ENCODE data around the gene CCDC89. TPM values are rescaled to one million over a fixed set of nuclear protein-coding genes. Genes with fewer than 3 reads are reported as not detected.
"Not testable (repeated sequence)": the region's sequence is repeated elsewhere in the genome, so short reads cannot be mapped to it uniquely, and the experiment has no call there.

The CCDC89 gene
- total RNA-seq, 1 experiment from 2014 or later, result not detected

DNA sequence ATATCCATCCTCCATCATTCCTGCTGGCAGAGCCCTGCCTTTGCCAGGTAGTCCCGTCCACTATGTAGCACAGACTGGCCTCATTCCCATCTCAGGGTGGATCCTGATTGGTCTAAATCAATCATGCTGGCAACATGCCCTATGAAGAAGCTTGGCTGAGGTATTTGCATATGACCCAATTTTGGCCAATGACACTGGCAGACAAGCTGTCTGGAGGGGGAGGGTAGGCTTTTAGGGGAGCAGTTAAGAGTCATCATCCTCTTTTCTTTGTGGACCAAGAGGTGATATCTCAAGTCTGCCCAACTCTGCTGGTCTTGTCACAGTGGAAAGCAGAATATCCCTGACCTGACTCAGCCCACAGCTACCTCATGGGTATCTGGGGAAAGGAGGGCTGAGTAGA lies 5.1 kb downstream of the CCDC89 start:
- ChIA-PET POLR2A (interaction anchor here (1.0 to 1.4 kb wide), 2 partner anchors 16 to 30 kb away, joined by 3 to 4 read pairs; partner anchors contain the start of gene CREBZF), CTCF (no interaction called here)
- Mint-ChIP-seq H3K9me3 (ENCODE audit: unreplicated experiment) (no peaks in the 10 kb centered on the region), H3K4me3 (ENCODE audit: unreplicated experiment) (no peak overlapping the region), H3K4me1 (ENCODE audit: insufficient read depth, unreplicated experiment) (no peaks in the 10 kb centered on the region), H3K36me3 (ENCODE audit: insufficient read depth, unreplicated experiment) (no peaks in the 10 kb centered on the region), H3K27me3 (ENCODE audit: insufficient read depth, unreplicated experiment) (no peaks in the 10 kb centered on the region), H3K27ac (ENCODE audit: low read depth, unreplicated experiment) (no peak overlapping the region)
- intact Hi-C loops (cut with micrococcal nuclease), result no loop called here
- BruUV-seq (replicated peaks), result no TSS peak
- no peak for DNase-seq (ENCODE audit: unreplicated experiment)
- TF ChIP-seq, protein P1, sequence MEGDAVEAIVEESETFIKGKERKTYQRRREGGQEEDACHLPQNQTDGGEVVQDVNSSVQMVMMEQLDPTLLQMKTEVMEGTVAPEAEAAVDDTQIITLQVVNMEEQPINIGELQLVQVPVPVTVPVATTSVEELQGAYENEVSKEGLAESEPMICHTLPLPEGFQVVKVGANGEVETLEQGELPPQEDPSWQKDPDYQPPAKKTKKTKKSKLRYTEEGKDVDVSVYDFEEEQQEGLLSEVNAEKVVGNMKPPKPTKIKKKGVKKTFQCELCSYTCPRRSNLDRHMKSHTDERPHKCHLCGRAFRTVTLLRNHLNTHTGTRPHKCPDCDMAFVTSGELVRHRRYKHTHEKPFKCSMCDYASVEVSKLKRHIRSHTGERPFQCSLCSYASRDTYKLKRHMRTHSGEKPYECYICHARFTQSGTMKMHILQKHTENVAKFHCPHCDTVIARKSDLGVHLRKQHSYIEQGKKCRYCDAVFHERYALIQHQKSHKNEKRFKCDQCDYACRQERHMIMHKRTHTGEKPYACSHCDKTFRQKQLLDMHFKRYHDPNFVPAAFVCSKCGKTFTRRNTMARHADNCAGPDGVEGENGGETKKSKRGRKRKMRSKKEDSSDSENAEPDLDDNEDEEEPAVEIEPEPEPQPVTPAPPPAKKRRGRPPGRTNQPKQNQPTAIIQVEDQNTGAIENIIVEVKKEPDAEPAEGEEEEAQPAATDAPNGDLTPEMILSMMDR (IDR thresholded peaks at IDR 0.05; ENCODE audit: unreplicated experiment), result no peak

DNA sequence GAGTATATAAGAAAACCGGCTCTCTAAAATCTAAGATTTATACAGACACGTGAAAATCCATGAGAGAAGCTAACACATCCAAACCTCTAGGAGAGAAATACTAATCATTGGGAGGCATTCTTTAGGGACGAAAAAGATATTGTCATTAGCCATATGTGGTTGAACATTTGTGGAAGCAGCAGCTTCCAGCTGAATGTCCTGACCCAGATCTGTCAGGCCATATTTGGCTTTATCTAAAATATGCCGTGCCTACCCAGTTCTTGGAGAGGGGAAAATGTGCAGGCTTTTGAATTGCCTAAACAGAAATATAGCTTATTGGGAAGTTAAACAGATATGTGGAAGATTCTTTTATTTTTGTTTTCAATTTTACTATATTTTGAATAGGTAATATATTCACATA lies 6.4 kb downstream of the CCDC89 start:
- no peak for DNase-seq (ENCODE audit: unreplicated experiment)
- intact Hi-C loops (cut with micrococcal nuclease), result no loop called here
- no TSS peak for BruUV-seq (replicated peaks)
- Mint-ChIP-seq H3K9me3 (ENCODE audit: unreplicated experiment) (no peaks in the 10 kb centered on the region), H3K4me3 (ENCODE audit: unreplicated experiment) (no peak overlapping the region), H3K27me3 (ENCODE audit: insufficient read depth, unreplicated experiment) (no peaks in the 10 kb centered on the region), H3K36me3 (ENCODE audit: insufficient read depth, unreplicated experiment) (no peaks in the 10 kb centered on the region), H3K27ac (ENCODE audit: low read depth, unreplicated experiment) (no peak overlapping the region), H3K4me1 (ENCODE audit: insufficient read depth, unreplicated experiment) (no peaks in the 10 kb centered on the region)
- CTCF ChIA-PET, result interaction anchor here (0.7 to 1.5 kb wide), 3 partner anchors 10 to 110 kb away, joined by 3 to 5 read pairs (median 3); no protein-coding TSS in a partner anchor
- POLR2A ChIA-PET, result interaction anchor here (1.2 kb wide), 1 partner anchor 10 kb away, joined by 3 read pairs; no protein-coding TSS in a partner anchor
- TF ChIP-seq, protein P1 (IDR thresholded peaks at IDR 0.05; ENCODE audit: unreplicated experiment), result no peak

DNA sequence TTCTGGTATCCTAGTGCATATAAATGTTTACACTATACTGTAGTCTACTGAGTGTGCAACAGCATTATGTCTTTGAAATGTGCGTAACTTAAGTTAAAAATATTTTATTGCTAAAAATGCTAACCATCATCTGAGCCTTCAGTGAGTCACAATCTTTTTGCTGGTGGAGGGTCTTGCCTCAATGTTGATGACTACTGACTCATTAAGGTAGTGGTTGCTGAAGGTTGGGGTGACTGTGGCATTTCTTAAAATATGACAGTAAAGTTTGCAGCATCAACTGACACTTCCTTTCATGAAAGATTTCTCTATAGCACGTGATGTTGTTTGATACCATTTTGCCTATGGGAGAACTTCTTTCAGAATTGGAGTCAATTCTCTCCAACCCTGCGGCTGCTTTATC lies 12.6 kb downstream of the CCDC89 start:
- no TSS peak for BruUV-seq (replicated peaks)
- ChIA-PET CTCF (no interaction called here), POLR2A (no interaction called here)
- TF ChIP-seq, protein P1 (IDR thresholded peaks at IDR 0.05; ENCODE audit: unreplicated experiment), result no peak
- intact Hi-C loops (cut with micrococcal nuclease), result no loop called here
- no peaks in the 10 kb centered on the region for H3K27me3 Mint-ChIP-seq (ENCODE audit: insufficient read depth, unreplicated experiment)
- no peak overlapping the region for H3K4me3 Mint-ChIP-seq (ENCODE audit: unreplicated experiment)
- no peaks in the 10 kb centered on the region for H3K4me1 Mint-ChIP-seq (ENCODE audit: insufficient read depth, unreplicated experiment)
- DNase-seq (ENCODE audit: unreplicated experiment), result no peak
- no peak overlapping the region for H3K27ac Mint-ChIP-seq (ENCODE audit: low read depth, unreplicated experiment)
- H3K9me3 Mint-ChIP-seq (ENCODE audit: unreplicated experiment), result no peaks in the 10 kb centered on the region
- no peaks in the 10 kb centered on the region for H3K36me3 Mint-ChIP-seq (ENCODE audit: insufficient read depth, unreplicated experiment)

DNA sequence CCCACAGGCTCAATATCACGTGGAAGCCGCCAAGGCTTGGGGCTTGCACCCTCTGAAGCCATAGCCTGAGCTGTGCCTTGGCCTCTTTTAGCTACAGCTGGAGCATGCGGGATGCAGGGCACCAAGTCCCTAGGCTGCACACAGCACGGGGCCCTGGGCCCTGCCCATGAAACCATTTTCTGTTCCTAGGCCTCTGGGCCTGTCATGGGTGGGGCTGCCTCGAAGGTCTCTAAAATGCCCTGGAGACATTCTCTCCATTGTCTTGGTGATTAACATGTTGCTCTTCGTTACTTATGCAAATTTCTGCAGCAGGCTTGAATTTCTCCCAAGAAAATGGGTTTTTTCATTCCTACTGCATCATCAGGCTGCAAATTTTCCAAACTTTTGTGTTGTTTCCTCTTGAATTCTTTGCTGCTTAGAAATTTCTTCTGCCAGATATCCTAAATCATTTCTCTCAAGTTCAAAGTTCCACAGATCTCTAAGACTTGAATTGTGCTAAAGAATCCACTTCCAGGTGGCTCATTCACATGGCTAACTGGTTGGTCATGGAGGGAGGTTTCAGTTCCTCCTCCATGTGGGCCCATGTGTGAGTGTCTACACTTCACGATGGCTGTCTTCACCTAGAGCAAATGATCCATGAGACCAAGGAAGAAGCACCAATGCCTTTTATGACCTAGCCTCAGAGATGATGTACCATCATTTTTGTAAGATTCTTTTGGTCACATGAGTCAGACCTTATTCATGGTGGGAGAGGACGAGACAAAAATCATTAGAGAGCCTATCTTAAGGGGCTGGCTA lies 13.7 kb downstream of the CCDC89 start:
- no peak for DNase-seq (ENCODE audit: unreplicated experiment)
- no TSS peak for BruUV-seq (replicated peaks)
- TF ChIP-seq, protein P1 (IDR thresholded peaks at IDR 0.05; ENCODE audit: unreplicated experiment), result no peak
- intact Hi-C loops (cut with micrococcal nuclease), result no loop called here
- Mint-ChIP-seq H3K9me3 (ENCODE audit: unreplicated experiment) (no peaks in the 10 kb centered on the region), H3K4me3 (ENCODE audit: unreplicated experiment) (no peak overlapping the region), H3K27ac (ENCODE audit: low read depth, unreplicated experiment) (no peak overlapping the region), H3K4me1 (ENCODE audit: insufficient read depth, unreplicated experiment) (no peaks in the 10 kb centered on the region), H3K36me3 (ENCODE audit: insufficient read depth, unreplicated experiment) (no peaks in the 10 kb centered on the region), H3K27me3 (ENCODE audit: insufficient read depth, unreplicated experiment) (no peaks in the 10 kb centered on the region)
- CTCF ChIA-PET, result no interaction called here
- POLR2A ChIA-PET, result no interaction called here

DNA sequence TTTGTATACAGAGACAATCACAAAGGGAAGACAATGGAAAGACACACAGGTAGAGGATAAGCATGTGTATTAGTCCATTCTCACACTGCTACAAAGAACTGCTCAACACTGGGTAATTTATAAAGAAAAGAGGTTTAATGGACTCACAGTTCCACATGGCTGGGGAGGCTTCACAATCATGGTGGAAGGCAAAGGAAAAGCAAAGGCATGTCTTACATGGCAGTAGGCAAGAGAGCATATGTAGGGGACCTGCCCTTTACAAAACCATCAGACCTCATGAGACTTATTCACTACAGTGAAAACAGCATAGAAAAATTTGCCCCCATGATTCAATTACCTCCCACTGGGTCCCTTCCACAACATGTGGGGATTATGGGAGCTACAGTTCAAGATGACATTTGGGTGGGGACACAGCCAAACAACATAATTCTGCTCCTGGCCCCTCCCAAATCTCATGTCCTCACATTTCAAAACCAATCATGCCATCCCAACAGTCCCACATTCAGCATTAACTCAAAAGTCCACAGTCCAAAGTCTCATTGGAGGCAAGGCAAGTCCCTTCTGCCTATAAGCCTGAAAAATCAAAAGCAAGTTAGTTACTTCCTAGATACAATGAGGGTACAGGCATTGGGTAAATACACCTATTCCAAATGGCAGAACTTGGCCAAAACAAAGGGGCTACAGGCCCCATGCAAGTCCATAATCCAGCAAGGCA lies 14.9 kb downstream of the CCDC89 start:
- POLR2A ChIA-PET; BruUV-seq (replicated peaks); H3K27me3 Mint-ChIP-seq (ENCODE audit: insufficient read depth, unreplicated experiment); H3K9me3 Mint-ChIP-seq (ENCODE audit: unreplicated experiment); intact Hi-C loops (cut with micrococcal nuclease); H3K4me1 Mint-ChIP-seq (ENCODE audit: insufficient read depth, unreplicated experiment); H3K36me3 Mint-ChIP-seq (ENCODE audit: insufficient read depth, unreplicated experiment); H3K27ac Mint-ChIP-seq (ENCODE audit: low read depth, unreplicated experiment); H3K4me3 Mint-ChIP-seq (ENCODE audit: unreplicated experiment); DNase-seq (ENCODE audit: unreplicated experiment): not testable (repeated sequence)
- CTCF ChIA-PET, result interaction anchor here (0.6 kb wide), 1 partner anchor 113 kb away, joined by 5 read pairs; no protein-coding TSS in a partner anchor

Data from MCF 10A (cell line).